ENCODE results near the gene RARS1. TPM values are rescaled to one million over a fixed set of nuclear protein-coding genes. Genes with fewer than 3 reads are reported as not detected.

RARS1 gene
- total RNA-seq, 1 donor: 243 TPM

GRCh38 chr5:168468836-168469235, 17.4 kb upstream of the RARS1 start:
- peak; percentile 92 for DNase-seq (ENCODE audit: insufficient read length, low spot score, missing footprints)
- H3K27ac ChIP-seq (ENCODE audit: low read depth, low read length): no peak overlapping the region
- no peak overlapping the region for H3K4me3 ChIP-seq (ENCODE audit: insufficient read depth, low read length)
- no peaks in the 10 kb centered on the region for H3K36me3 ChIP-seq (ENCODE audit: insufficient read depth, low read length)
- TF ChIP-seq, protein P1, sequence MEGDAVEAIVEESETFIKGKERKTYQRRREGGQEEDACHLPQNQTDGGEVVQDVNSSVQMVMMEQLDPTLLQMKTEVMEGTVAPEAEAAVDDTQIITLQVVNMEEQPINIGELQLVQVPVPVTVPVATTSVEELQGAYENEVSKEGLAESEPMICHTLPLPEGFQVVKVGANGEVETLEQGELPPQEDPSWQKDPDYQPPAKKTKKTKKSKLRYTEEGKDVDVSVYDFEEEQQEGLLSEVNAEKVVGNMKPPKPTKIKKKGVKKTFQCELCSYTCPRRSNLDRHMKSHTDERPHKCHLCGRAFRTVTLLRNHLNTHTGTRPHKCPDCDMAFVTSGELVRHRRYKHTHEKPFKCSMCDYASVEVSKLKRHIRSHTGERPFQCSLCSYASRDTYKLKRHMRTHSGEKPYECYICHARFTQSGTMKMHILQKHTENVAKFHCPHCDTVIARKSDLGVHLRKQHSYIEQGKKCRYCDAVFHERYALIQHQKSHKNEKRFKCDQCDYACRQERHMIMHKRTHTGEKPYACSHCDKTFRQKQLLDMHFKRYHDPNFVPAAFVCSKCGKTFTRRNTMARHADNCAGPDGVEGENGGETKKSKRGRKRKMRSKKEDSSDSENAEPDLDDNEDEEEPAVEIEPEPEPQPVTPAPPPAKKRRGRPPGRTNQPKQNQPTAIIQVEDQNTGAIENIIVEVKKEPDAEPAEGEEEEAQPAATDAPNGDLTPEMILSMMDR (IDR thresholded peaks at IDR 0.05; ENCODE audit: extremely low read depth, low read depth, low read length): no peak
- H3K4me2 ChIP-seq (ENCODE audit: insufficient read depth, low read length): no peak overlapping the region
- H3K27me3 ChIP-seq (ENCODE audit: insufficient read depth, low read length): no peaks in the 10 kb centered on the region
- no peak overlapping the region for H2AFZ ChIP-seq (ENCODE audit: low read length)
- H4K20me1 ChIP-seq (ENCODE audit: insufficient read depth, low read length): no peaks in the 10 kb centered on the region
- no peaks in the 10 kb centered on the region for H3K9me3 ChIP-seq (ENCODE audit: low read depth, low read length)
- peaks cover 17% of the 10 kb centered on the region for H3K4me1 ChIP-seq (ENCODE audit: insufficient read depth, low read length)
- no peaks in the 10 kb centered on the region for H3K79me2 ChIP-seq (ENCODE audit: insufficient read depth, low read length)

- Histone ChIP-seq H3K9me3 (ENCODE audit: low read depth, low read length) (no peaks in the 10 kb centered on the region), H3K36me3 (ENCODE audit: insufficient read depth, low read length) (no peaks in the 10 kb centered on the region), H2AFZ (ENCODE audit: low read length) (no peak overlapping the region), H3K4me2 (ENCODE audit: insufficient read depth, low read length) (no peak overlapping the region), H3K4me1 (ENCODE audit: insufficient read depth, low read length) (peaks cover 17% of the 10 kb centered on the region), H4K20me1 (ENCODE audit: insufficient read depth, low read length) (no peaks in the 10 kb centered on the region), H3K27me3 (ENCODE audit: insufficient read depth, low read length) (no peaks in the 10 kb centered on the region), H3K27ac (ENCODE audit: low read depth, low read length) (no peak overlapping the region), H3K4me3 (ENCODE audit: insufficient read depth, low read length) (no peak overlapping the region), H3K79me2 (ENCODE audit: insufficient read depth, low read length) (no peaks in the 10 kb centered on the region)
- TF ChIP-seq, protein P1 (IDR thresholded peaks at IDR 0.05; ENCODE audit: extremely low read depth, low read depth, low read length): no peak
- no peak for DNase-seq (ENCODE audit: insufficient read length, low spot score, missing footprints)
Measured at GRCh38 chr5:168469816-168470215, 16.5 kb upstream of the RARS1 start.

GRCh38 chr5:168471785-168472184, 14.5 kb upstream of the RARS1 start:
- Histone ChIP-seq H3K4me3 (ENCODE audit: insufficient read depth, low read length) (no peak overlapping the region), H2AFZ (ENCODE audit: low read length) (no peak overlapping the region), H4K20me1 (ENCODE audit: insufficient read depth, low read length) (no peaks in the 10 kb centered on the region), H3K27me3 (ENCODE audit: insufficient read depth, low read length) (no peaks in the 10 kb centered on the region), H3K27ac (ENCODE audit: low read depth, low read length) (peak overlapping the region; percentile 3), H3K79me2 (ENCODE audit: insufficient read depth, low read length) (no peaks in the 10 kb centered on the region), H3K9me3 (ENCODE audit: low read depth, low read length) (no peaks in the 10 kb centered on the region), H3K4me1 (ENCODE audit: insufficient read depth, low read length) (peaks cover 20% of the 10 kb centered on the region), H3K4me2 (ENCODE audit: insufficient read depth, low read length) (peak overlapping the region; percentile 53), H3K36me3 (ENCODE audit: insufficient read depth, low read length) (no peaks in the 10 kb centered on the region)
- TF ChIP-seq, protein P1 (IDR thresholded peaks at IDR 0.05; ENCODE audit: extremely low read depth, low read depth, low read length): no peak
- DNase-seq (ENCODE audit: insufficient read length, low spot score, missing footprints): peak; percentile 35

DNA sequence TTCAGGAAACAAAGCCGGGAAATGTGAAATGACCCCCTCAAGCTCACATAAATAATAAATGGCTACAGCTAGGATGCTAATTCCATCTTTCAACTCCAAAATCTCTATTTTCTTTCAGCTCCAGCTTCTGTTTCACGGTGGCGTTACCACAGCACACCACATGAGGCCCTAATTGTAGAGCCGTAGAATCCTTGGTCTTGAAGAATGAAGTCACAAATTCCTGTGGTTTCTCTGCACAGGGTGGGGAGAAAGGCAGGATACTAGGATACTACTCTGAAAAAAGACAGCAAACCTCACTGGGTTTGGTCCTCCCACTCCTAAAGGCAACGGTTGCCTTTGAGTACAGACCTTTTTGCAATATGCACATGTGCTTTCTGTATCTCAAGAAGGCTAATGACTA, 13.9 kb upstream of the RARS1 start:
- TF ChIP-seq, protein P1 (IDR thresholded peaks at IDR 0.05; ENCODE audit: extremely low read depth, low read depth, low read length): peak; percentile 52
- Histone ChIP-seq H3K4me1 (ENCODE audit: insufficient read depth, low read length) (peaks cover 26% of the 10 kb centered on the region), H3K4me3 (ENCODE audit: insufficient read depth, low read length) (no peak overlapping the region), H4K20me1 (ENCODE audit: insufficient read depth, low read length) (no peaks in the 10 kb centered on the region), H3K36me3 (ENCODE audit: insufficient read depth, low read length) (no peaks in the 10 kb centered on the region), H3K27ac (ENCODE audit: low read depth, low read length) (peak overlapping the region; percentile 3), H3K9me3 (ENCODE audit: low read depth, low read length) (no peaks in the 10 kb centered on the region), H3K4me2 (ENCODE audit: insufficient read depth, low read length) (peak overlapping the region; percentile 53), H3K27me3 (ENCODE audit: insufficient read depth, low read length) (no peaks in the 10 kb centered on the region), H2AFZ (ENCODE audit: low read length) (no peak overlapping the region), H3K79me2 (ENCODE audit: insufficient read depth, low read length) (no peaks in the 10 kb centered on the region)
- peak; percentile 93 for DNase-seq (ENCODE audit: insufficient read length, low spot score, missing footprints)
